Common myeloid progenitor, CD34-positive (primary cell): ENCODE data around the gene GSS.

Experiments used
- CTCF ChIA-PET: fragments of 350-600 bp; sonication (Branson Sonifier 250); formaldehyde crosslinking; loops from one replicate; lab custom pipeline; 2021; ENCODE audit warnings: antibody characterized with exemption; lab: Charles Lee
- POLR2A ChIA-PET: fragments of 350-600 bp; sonication (Branson Sonifier 250); formaldehyde crosslinking; loops from one replicate; lab custom pipeline; 2021; ENCODE audit warnings: antibody characterized with exemption; lab: Charles Lee
- DNase-seq, 3 donors: peaks; one replicate each; pipeline versions ENCODE4 v3.0.0 to v3.0.0-alpha.2; 2013
- H3K27ac ChIP-seq, 2 experiments: 1 replicate in 1 of 2; 2 replicates in 1 of 2; pipeline ENCODE4 v1.7.0; 2013; ENCODE audit warnings: inconsistent platforms in 2 of 2, low read length in 2 of 2, mild to moderate bottlenecking in 2 of 2, low read depth in 1 of 2, moderate library complexity in 1 of 2; ENCODE audit not compliant: severe bottlenecking in 2 of 2, insufficient read depth in 1 of 2, poor library complexity in 1 of 2
- H3K27me3 ChIP-seq, 5 experiments: replicated peaks in 2 of 5; 1 replicate in 3 of 5; 2 replicates in 2 of 5; pipeline versions ENCODE4 v1.6.1 to v1.7.0; 2013; ENCODE audit warnings: low read length in 4 of 5, mild to moderate bottlenecking in 2 of 5, moderate library complexity in 2 of 5, inconsistent platforms in 1 of 5; ENCODE audit not compliant: insufficient read depth in 5 of 5, control insufficient read depth in 4 of 5
- H3K36me3 ChIP-seq, 4 experiments: 1 replicate in 2 of 4; 2 replicates in 2 of 4; pipeline versions ENCODE4 v1.6.1 to v1.7.0; 2013; ENCODE audit warnings: low read length in 3 of 4, control low read depth in 1 of 4, mild to moderate bottlenecking in 1 of 4; ENCODE audit not compliant: control insufficient read depth in 4 of 4, insufficient read depth in 4 of 4
- H3K4me1 ChIP-seq, 4 experiments: 1 replicate in 3 of 4; 2 replicates in 1 of 4; pipeline versions ENCODE4 v1.6.1 to v1.7.1; 2013; ENCODE audit warnings: low read length in 3 of 4, mild to moderate bottlenecking in 3 of 4, control low read depth in 1 of 4, inconsistent platforms in 1 of 4, moderate library complexity in 1 of 4; ENCODE audit not compliant: control insufficient read depth in 4 of 4, insufficient read depth in 4 of 4; ENCODE audit errors: control extremely low read depth in 1 of 4
- H3K4me3 ChIP-seq, 7 experiments: 1 replicate in 4 of 7; 2 replicates in 3 of 7; pipeline versions ENCODE4 v1.5.1 to v1.7.0; 2013; ENCODE audit warnings: mild to moderate bottlenecking in 7 of 7, low read length in 6 of 7, moderate library complexity in 6 of 7, inconsistent platforms in 2 of 7, low read depth in 2 of 7, control low read depth in 1 of 7; ENCODE audit not compliant: insufficient read depth in 4 of 7, control insufficient read depth in 1 of 7; ENCODE audit errors: extremely low read depth in 1 of 7
- H3K9me3 ChIP-seq, 5 experiments: 1 replicate in 4 of 5; 2 replicates in 1 of 5; pipeline versions ENCODE4 v1.6.1 to v1.7.1; 2013; ENCODE audit warnings: low read length in 4 of 5, mild to moderate bottlenecking in 2 of 5, inconsistent platforms in 1 of 5, low read depth in 1 of 5, moderate library complexity in 1 of 5; ENCODE audit not compliant: control insufficient read depth in 4 of 5, insufficient read depth in 2 of 5; ENCODE audit errors: control extremely low read depth in 1 of 5
- WGBS: methylation state at CpG from one replicate; pipeline ENCODE4 v1.1.5; 2013; ENCODE audit not compliant: insufficient coverage; 5-methylcytosine and 5-hydroxymethylcytosine counted together

Gene GSS

DNA sequence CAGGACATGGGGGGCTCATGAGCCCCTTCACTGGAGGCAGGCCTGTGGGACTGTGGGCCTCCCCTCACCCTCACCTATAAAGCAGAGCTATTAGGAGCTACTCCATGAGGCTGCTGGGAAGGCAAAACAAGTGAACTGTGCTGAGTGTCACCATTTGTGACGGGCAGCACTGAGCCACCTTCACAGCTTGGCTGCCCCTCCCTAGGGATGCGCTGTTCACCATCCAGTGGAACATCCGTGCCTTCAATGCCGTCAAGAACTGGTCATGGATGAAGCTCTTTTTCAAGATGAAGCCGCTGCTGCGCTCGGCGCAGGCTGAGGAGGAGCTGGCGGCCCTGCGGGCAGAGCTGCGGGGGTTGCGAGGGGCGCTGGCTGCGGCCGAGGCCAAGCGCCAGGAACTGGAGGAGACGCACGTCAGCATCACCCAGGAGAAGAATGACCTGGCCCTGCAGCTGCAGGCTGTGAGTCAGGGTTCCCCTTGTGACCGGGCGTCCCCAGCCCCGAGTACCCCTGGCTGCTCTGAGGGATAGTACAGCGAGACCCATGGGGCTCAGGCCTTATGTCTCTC is 38.4 kb upstream of the GSS start:
- no peak for DNase-seq
- POLR2A ChIA-PET, result interaction anchor here (0.5 kb wide), 1 partner anchor 21 kb away, joined by 3 read pairs; no protein-coding TSS in a partner anchor
- no peak overlapping the region for H3K4me3 ChIP-seq
- CTCF ChIA-PET, result interaction anchor here (0.5 to 1.2 kb wide), 3 partner anchors 9 to 161 kb away, joined by 3 read pairs; no protein-coding TSS in a partner anchor
- no peaks in the 10 kb centered on the region for H3K9me3 ChIP-seq
- H3K27ac ChIP-seq, result no peak overlapping the region
- peaks cover 8 to 57% (median 34%) of the 10 kb centered on the region in 4 experiments for H3K36me3 ChIP-seq
- WGBS, result 93% methylated on average over 22 of the region's 22 CpGs
- no peaks in the 10 kb centered on the region for H3K27me3 ChIP-seq
- no peaks in the 10 kb centered on the region for H3K4me1 ChIP-seq

- Histone ChIP-seq H3K4me1 (no peaks in the 10 kb centered on the region), H3K4me3 (no peak overlapping the region), H3K27me3 (no peaks in the 10 kb centered on the region), H3K27ac (no peak overlapping the region), H3K9me3 (no peaks in the 10 kb centered on the region), H3K36me3 (peaks cover 4 to 46% (median 28%) of the 10 kb centered on the region in 4 experiments)
- 97% methylated on average over 13 of the region's 20 CpGs for WGBS
- DNase-seq, result no peak
- CTCF ChIA-PET, result no interaction called here
- POLR2A ChIA-PET, result no interaction called here
Observed at GRCh38 chr20:34992751-34993417, 37.3 kb upstream of the GSS start.

- Histone ChIP-seq H3K27ac (no peak overlapping the region), H3K27me3 (peaks cover 0 to 7% (median 0%) of the 10 kb centered on the region in 5 experiments), H3K4me3 (no peak overlapping the region), H3K36me3 (peaks cover 4 to 28% (median 15%) of the 10 kb centered on the region in 4 experiments), H3K4me1 (no peaks in the 10 kb centered on the region), H3K9me3 (no peaks in the 10 kb centered on the region)
- no peak for DNase-seq
- ChIA-PET CTCF (no interaction called here), POLR2A (no interaction called here)
- 96% methylated on average over 17 of the region's 18 CpGs for WGBS
Observed at GRCh38 chr20:34990661-34991214, 35.1 kb upstream of the GSS start.

DNA sequence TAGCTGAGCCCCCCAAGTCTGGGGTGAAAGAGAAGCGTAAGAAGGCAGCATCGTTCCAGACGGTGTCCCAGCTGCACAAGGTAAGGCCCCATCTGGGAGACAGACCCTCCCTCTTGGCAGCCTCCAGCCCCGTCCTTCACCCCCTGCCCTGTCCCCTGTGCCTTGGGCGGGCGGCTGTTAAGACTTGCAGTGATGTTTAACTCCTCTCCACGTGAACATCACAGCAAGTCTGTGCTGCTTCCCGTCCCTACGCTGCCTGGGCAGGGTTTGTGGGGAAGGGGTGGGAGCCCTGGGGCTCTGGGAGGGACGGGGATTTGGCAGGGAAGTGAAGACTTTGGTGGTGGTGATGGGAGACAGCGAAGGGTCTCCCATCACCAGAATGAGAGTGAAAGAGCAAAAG is 34.6 kb upstream of the GSS start:
- no peaks in the 10 kb centered on the region for H3K4me1 ChIP-seq
- no peak for DNase-seq
- WGBS, result 92% methylated on average over 7 of the region's 11 CpGs
- peaks cover 4 to 23% (median 12%) of the 10 kb centered on the region in 4 experiments for H3K36me3 ChIP-seq
- ChIA-PET CTCF (no interaction called here), POLR2A (no interaction called here)
- H3K9me3 ChIP-seq, result no peaks in the 10 kb centered on the region
- peaks cover 0 to 11% (median 0%) of the 10 kb centered on the region in 5 experiments for H3K27me3 ChIP-seq
- no peak overlapping the region for H3K4me3 ChIP-seq
- H3K27ac ChIP-seq, result no peak overlapping the region

DNA sequence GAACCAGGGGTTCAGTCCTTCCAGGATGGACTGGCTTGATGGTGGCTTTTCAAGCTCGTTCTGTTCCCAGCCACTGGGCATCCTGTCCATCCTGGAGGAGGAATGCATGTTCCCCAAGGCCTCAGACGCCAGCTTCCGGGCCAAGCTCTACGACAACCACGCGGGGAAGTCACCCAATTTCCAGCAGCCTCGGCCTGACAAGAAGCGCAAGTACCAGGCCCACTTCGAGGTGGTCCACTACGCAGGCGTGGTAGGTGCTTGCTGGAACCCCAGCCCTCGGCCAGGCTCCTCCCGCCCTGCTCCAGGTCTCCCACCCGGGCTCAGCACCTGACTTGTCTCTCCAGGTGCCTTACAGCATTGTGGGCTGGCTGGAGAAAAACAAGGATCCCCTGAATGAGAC is 34.1 kb upstream of the GSS start:
- peaks cover 0 to 13% (median 0%) of the 10 kb centered on the region in 5 experiments for H3K27me3 ChIP-seq
- no peaks in the 10 kb centered on the region for H3K4me1 ChIP-seq
- no peak for DNase-seq
- peaks cover 3 to 17% (median 8%) of the 10 kb centered on the region in 4 experiments for H3K36me3 ChIP-seq
- no peak overlapping the region for H3K4me3 ChIP-seq
- ChIA-PET POLR2A (no interaction called here), CTCF (interaction anchor here (1.1 kb wide), 1 partner anchor 27 kb away, joined by 3 read pairs; no protein-coding TSS in a partner anchor)
- WGBS, result 88% methylated on average over 14 of the region's 14 CpGs
- no peaks in the 10 kb centered on the region for H3K9me3 ChIP-seq
- no peak overlapping the region for H3K27ac ChIP-seq

GRCh38 chr20:34989118-34989517 is 33.5 kb upstream of the GSS start:
- ChIA-PET CTCF (interaction anchor here (1.1 kb wide), 1 partner anchor 27 kb away, joined by 3 read pairs; no protein-coding TSS in a partner anchor), POLR2A (interaction anchor here (0.7 to 0.8 kb wide), 2 partner anchors 12 to 147 kb away, joined by 3 to 14 read pairs; no protein-coding TSS in a partner anchor)

DNA sequence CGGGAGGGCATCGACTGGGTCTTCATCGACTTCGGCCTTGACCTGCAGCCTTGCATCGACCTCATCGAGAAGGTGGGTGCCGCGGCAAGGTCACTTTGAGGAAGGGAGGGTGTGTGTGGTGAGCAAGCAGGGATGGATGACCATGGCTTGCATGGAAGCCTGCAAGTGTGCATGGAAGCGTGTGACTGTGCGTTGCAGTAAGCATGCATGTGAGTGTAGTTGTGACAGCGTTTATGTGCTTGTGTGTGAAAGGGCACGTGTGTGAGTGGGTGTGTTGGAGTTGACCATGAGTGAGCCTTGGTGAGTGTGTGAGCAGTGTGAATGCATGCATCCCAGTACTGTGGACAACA is 32.6 kb upstream of the GSS start:
- H3K27me3 ChIP-seq, result peaks cover 0 to 26% (median 4%) of the 10 kb centered on the region in 5 experiments
- WGBS, result 96% methylated on average over 12 of the region's 12 CpGs
- H3K4me3 ChIP-seq, result no peak overlapping the region
- no peak for DNase-seq
- peaks cover 0 to 3% (median 0%) of the 10 kb centered on the region in 4 experiments for H3K36me3 ChIP-seq
- no peaks in the 10 kb centered on the region for H3K9me3 ChIP-seq
- POLR2A ChIA-PET, result no interaction called here
- no peaks in the 10 kb centered on the region for H3K4me1 ChIP-seq
- H3K27ac ChIP-seq, result no peak overlapping the region
- CTCF ChIA-PET, result interaction anchor here (1.0 kb wide), 1 partner anchor 10 kb away, joined by 3 read pairs; no protein-coding TSS in a partner anchor

More at GRCh38 chr20:34989118-34989517, 33.5 kb upstream of the GSS start:
- WGBS, result 85% methylated on average over 3 of the region's 4 CpGs
- H3K9me3 ChIP-seq, result no peaks in the 10 kb centered on the region
- no peak overlapping the region for H3K4me3 ChIP-seq
- H3K36me3 ChIP-seq, result peaks cover 2 to 13% (median 5%) of the 10 kb centered on the region in 4 experiments
- no peaks in the 10 kb centered on the region for H3K4me1 ChIP-seq
- peaks cover 0 to 17% (median 0%) of the 10 kb centered on the region in 5 experiments for H3K27me3 ChIP-seq
- no peak overlapping the region for H3K27ac ChIP-seq
- no peak for DNase-seq
